ENCODE measurements around the gene CCDC172. TPM values are rescaled to one million over a fixed set of nuclear protein-coding genes. Genes with fewer than 3 reads are reported as not detected.
"Not testable (repeated sequence)": the region's sequence is repeated elsewhere in the genome, so short reads cannot be mapped to it uniquely, and the experiment has no call there.

The CCDC172 gene
- total RNA-seq, 1 donor from 2014 or later: not detected

GRCh38 chr10:116385994-116386809 lies 62.0 kb downstream of the CCDC172 start:
- peak; percentile 46 for DNase-seq (ENCODE audit: low read depth, low spot score)
- H3K4me3 Mint-ChIP-seq: no peak overlapping the region
- no peaks in the 10 kb centered on the region for H3K36me3 Mint-ChIP-seq (ENCODE audit: low read depth)
- no peaks in the 10 kb centered on the region for H3K9me3 Mint-ChIP-seq
- no peak overlapping the region for H3K27ac Mint-ChIP-seq (ENCODE audit: unreplicated experiment)
- TF ChIP-seq, protein P1, sequence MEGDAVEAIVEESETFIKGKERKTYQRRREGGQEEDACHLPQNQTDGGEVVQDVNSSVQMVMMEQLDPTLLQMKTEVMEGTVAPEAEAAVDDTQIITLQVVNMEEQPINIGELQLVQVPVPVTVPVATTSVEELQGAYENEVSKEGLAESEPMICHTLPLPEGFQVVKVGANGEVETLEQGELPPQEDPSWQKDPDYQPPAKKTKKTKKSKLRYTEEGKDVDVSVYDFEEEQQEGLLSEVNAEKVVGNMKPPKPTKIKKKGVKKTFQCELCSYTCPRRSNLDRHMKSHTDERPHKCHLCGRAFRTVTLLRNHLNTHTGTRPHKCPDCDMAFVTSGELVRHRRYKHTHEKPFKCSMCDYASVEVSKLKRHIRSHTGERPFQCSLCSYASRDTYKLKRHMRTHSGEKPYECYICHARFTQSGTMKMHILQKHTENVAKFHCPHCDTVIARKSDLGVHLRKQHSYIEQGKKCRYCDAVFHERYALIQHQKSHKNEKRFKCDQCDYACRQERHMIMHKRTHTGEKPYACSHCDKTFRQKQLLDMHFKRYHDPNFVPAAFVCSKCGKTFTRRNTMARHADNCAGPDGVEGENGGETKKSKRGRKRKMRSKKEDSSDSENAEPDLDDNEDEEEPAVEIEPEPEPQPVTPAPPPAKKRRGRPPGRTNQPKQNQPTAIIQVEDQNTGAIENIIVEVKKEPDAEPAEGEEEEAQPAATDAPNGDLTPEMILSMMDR (conservative IDR thresholded peaks at IDR 0.05): peak; percentile 79
- peaks cover 30% of the 10 kb centered on the region for H3K4me1 Mint-ChIP-seq
- H3K27me3 Mint-ChIP-seq (ENCODE audit: low read depth): peaks cover 4% of the 10 kb centered on the region

DNA sequence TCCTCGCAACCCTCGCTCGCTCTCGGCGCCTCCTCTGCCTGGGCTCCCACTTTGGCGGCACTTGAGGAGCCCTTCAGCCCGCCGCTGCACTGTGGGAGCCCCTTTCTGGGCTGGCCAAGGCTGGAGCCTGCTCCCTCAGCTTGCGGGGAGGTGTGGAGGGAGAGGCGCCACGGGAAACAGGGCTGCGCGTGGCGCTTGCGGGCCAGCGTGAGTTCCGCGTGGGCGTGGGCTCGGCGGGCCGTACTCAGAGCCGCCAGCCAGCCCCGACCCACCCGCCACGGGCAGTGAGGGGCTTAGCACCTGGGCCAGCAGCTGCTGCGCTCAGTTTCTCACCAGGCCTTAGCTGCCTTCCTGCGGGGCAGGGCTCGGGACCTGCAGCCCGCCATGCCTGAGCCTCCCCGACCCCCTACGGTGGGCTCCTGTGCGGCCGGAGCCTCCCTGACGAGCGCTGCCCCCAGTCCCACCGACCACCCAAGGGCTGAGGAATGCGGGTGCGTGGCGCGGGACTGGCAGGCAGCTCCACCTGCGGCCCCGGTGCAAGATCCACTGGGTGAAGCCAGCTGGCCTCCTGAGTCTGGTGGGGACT lies 69.1 kb downstream of the CCDC172 start:
- not testable (repeated sequence) for DNase-seq (ENCODE audit: low read depth, low spot score); H3K27ac Mint-ChIP-seq (ENCODE audit: unreplicated experiment); H3K4me1 Mint-ChIP-seq; H3K36me3 Mint-ChIP-seq (ENCODE audit: low read depth); H3K4me3 Mint-ChIP-seq; H3K27me3 Mint-ChIP-seq (ENCODE audit: low read depth)
- peaks cover 12% of the 10 kb centered on the region for H3K9me3 Mint-ChIP-seq

GRCh38 chr10:116395223-116395985 lies 71.2 kb downstream of the CCDC172 start:
- H3K9me3 Mint-ChIP-seq: peaks cover 12% of the 10 kb centered on the region
- H3K36me3 Mint-ChIP-seq (ENCODE audit: low read depth): peaks cover 6% of the 10 kb centered on the region
- no peaks in the 10 kb centered on the region for H3K27me3 Mint-ChIP-seq (ENCODE audit: low read depth)
- no peak for DNase-seq (ENCODE audit: low read depth, low spot score)
- no peaks in the 10 kb centered on the region for H3K4me1 Mint-ChIP-seq
- TF ChIP-seq, protein P1 (conservative IDR thresholded peaks at IDR 0.05): no peak
- no peak overlapping the region for H3K27ac Mint-ChIP-seq (ENCODE audit: unreplicated experiment)
- H3K4me3 Mint-ChIP-seq: no peak overlapping the region

- TF ChIP-seq, protein P1 (conservative IDR thresholded peaks at IDR 0.05): no peak
- H3K27me3 Mint-ChIP-seq (ENCODE audit: low read depth): no peaks in the 10 kb centered on the region
- peaks cover 6% of the 10 kb centered on the region for H3K36me3 Mint-ChIP-seq (ENCODE audit: low read depth)
- no peak overlapping the region for H3K27ac Mint-ChIP-seq (ENCODE audit: unreplicated experiment)
- peaks cover 12% of the 10 kb centered on the region for H3K9me3 Mint-ChIP-seq
- no peaks in the 10 kb centered on the region for H3K4me1 Mint-ChIP-seq
- H3K4me3 Mint-ChIP-seq: no peak overlapping the region
- no peak for DNase-seq (ENCODE audit: low read depth, low spot score)
Observed at GRCh38 chr10:116398224-116398623, 74.0 kb downstream of the CCDC172 start.

- no peaks in the 10 kb centered on the region for H3K4me1 Mint-ChIP-seq
- no peaks in the 10 kb centered on the region for H3K36me3 Mint-ChIP-seq (ENCODE audit: low read depth)
- no peak for DNase-seq (ENCODE audit: low read depth, low spot score)
- H3K9me3 Mint-ChIP-seq: peaks cover 6% of the 10 kb centered on the region
- H3K27ac Mint-ChIP-seq (ENCODE audit: unreplicated experiment): no peak overlapping the region
- H3K4me3 Mint-ChIP-seq: no peak overlapping the region
- TF ChIP-seq, protein P1 (conservative IDR thresholded peaks at IDR 0.05): no peak
- H3K27me3 Mint-ChIP-seq (ENCODE audit: low read depth): no peaks in the 10 kb centered on the region
Observed at GRCh38 chr10:116402858-116403257, 78.6 kb downstream of the CCDC172 start.
